ENCODE data around the gene CRIM1.

The CRIM1 gene

GRCh38 chr2:36515538-36515937 is 160.0 kb downstream of the CRIM1 start:
- Histone ChIP-seq H3K27me3 (ENCODE audit: insufficient read depth, low read length, poor library complexity) (peaks cover 7% of the 10 kb centered on the region), H3K4me2 (ENCODE audit: insufficient read depth, low read length) (no peak overlapping the region), H4K20me1 (ENCODE audit: insufficient read depth, low read length) (no peaks in the 10 kb centered on the region), H3K79me2 (ENCODE audit: insufficient read depth, low read length) (no peaks in the 10 kb centered on the region), H3K9me3 (ENCODE audit: insufficient read depth, low read length, severe bottlenecking) (no peaks in the 10 kb centered on the region), H3K4me3 (ENCODE audit: low read depth in 1 of 2, low read length in 2 of 2) (no peak overlapping the region), H3K9ac (ENCODE audit: low read depth, low read length) (no peak overlapping the region), H2AFZ (ENCODE audit: low read depth, low read length) (no peak overlapping the region), H3K4me1 (ENCODE audit: insufficient read depth, low read length) (no peaks in the 10 kb centered on the region), H3K27ac (ENCODE audit: low read length) (no peak overlapping the region), H3K36me3 (ENCODE audit: insufficient read depth, low read length) (no peaks in the 10 kb centered on the region)
- DNase-seq (no peak), ATAC-seq (ENCODE audit: insufficient read depth, low read depth) (no peak)
- no peak for TF ChIP-seq CTCF (IDR thresholded peaks at IDR 0.05; ENCODE audit: borderline replicate concordance, extremely low read depth, low read length, poor library complexity, severe bottlenecking)
- TF ChIP-seq EZH2 (IDR thresholded peaks at IDR 0.05; ENCODE audit: borderline replicate concordance, low read depth, low read length, severe bottlenecking), result no peak

GRCh38 chr2:36516136-36516870 is 160.7 kb downstream of the CRIM1 start:
- TF ChIP-seq CTCF (IDR thresholded peaks at IDR 0.05; ENCODE audit: borderline replicate concordance, extremely low read depth, low read length, poor library complexity, severe bottlenecking) (no peak), EZH2 (IDR thresholded peaks at IDR 0.05; ENCODE audit: borderline replicate concordance, low read depth, low read length, severe bottlenecking) (no peak)
- no peak overlapping the region for H2AFZ ChIP-seq (ENCODE audit: low read depth, low read length)
- H4K20me1 ChIP-seq (ENCODE audit: insufficient read depth, low read length), result no peaks in the 10 kb centered on the region
- H3K9ac ChIP-seq (ENCODE audit: low read depth, low read length), result no peak overlapping the region
- no peaks in the 10 kb centered on the region for H3K9me3 ChIP-seq (ENCODE audit: insufficient read depth, low read length, severe bottlenecking)
- H3K4me2 ChIP-seq (ENCODE audit: insufficient read depth, low read length), result no peak overlapping the region
- no peak overlapping the region for H3K4me3 ChIP-seq (ENCODE audit: low read depth in 1 of 2, low read length in 2 of 2)
- no peak overlapping the region for H3K27ac ChIP-seq (ENCODE audit: low read length)
- no peaks in the 10 kb centered on the region for H3K4me1 ChIP-seq (ENCODE audit: insufficient read depth, low read length)
- no peaks in the 10 kb centered on the region for H3K79me2 ChIP-seq (ENCODE audit: insufficient read depth, low read length)
- peaks cover 7% of the 10 kb centered on the region for H3K27me3 ChIP-seq (ENCODE audit: insufficient read depth, low read length, poor library complexity)
- DNase-seq (no peak), ATAC-seq (ENCODE audit: insufficient read depth, low read depth) (no peak)
- H3K36me3 ChIP-seq (ENCODE audit: insufficient read depth, low read length), result no peaks in the 10 kb centered on the region

- H3K4me2 ChIP-seq (ENCODE audit: insufficient read depth, low read length), result no peak overlapping the region
- H3K9me3 ChIP-seq (ENCODE audit: insufficient read depth, low read length, severe bottlenecking), result no peaks in the 10 kb centered on the region
- no peak overlapping the region for H3K27ac ChIP-seq (ENCODE audit: low read length)
- ATAC-seq (ENCODE audit: insufficient read depth, low read depth) (no peak), DNase-seq (no peak)
- H3K36me3 ChIP-seq (ENCODE audit: insufficient read depth, low read length), result no peaks in the 10 kb centered on the region
- H3K27me3 ChIP-seq (ENCODE audit: insufficient read depth, low read length, poor library complexity), result no peaks in the 10 kb centered on the region
- no peak overlapping the region for H3K4me3 ChIP-seq (ENCODE audit: low read depth in 1 of 2, low read length in 2 of 2)
- H4K20me1 ChIP-seq (ENCODE audit: insufficient read depth, low read length), result no peaks in the 10 kb centered on the region
- no peak overlapping the region for H3K9ac ChIP-seq (ENCODE audit: low read depth, low read length)
- H2AFZ ChIP-seq (ENCODE audit: low read depth, low read length), result no peak overlapping the region
- H3K79me2 ChIP-seq (ENCODE audit: insufficient read depth, low read length), result no peaks in the 10 kb centered on the region
- TF ChIP-seq CTCF (IDR thresholded peaks at IDR 0.05; ENCODE audit: borderline replicate concordance, extremely low read depth, low read length, poor library complexity, severe bottlenecking) (no peak), EZH2 (IDR thresholded peaks at IDR 0.05; ENCODE audit: borderline replicate concordance, low read depth, low read length, severe bottlenecking) (no peak)
- H3K4me1 ChIP-seq (ENCODE audit: insufficient read depth, low read length), result no peaks in the 10 kb centered on the region
Observed at GRCh38 chr2:36520431-36520830, 164.9 kb downstream of the CRIM1 start.

Measured in DND-41 (cell line).